Measurements from ENCODE around the gene RNU6-8. TPM values are rescaled to one million over a fixed set of nuclear protein-coding genes. Genes with fewer than 3 reads are reported as not detected.

Gene RNU6-8
- total RNA-seq, 1 experiment from 2014 or later: not detected

DNA sequence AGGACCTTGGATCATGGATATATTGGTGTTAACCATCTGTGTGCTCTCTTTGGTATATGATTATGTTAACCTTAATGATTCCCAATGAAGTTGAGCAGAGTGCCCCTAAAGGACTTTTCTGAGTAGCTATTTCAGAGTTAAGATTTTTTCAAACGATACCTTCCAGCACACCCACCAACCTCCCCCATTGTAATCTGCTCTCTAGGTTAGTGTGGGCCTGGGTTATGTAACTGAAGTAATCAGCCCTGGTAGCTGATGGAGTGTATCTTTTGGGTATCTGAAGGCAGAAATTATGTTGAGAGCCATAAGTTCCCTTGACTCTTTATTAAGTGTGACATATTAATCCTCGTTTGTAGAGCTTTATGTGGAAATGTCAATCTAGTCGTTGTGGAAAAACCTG lies 47.6 kb upstream of the RNU6-8 start:
- no CpG with 5 or more reads among the region's 3 CpGs for WGBS (ENCODE audit: extremely low coverage, insufficient read length, low lambda C conversion rate)
- no peaks in the 10 kb centered on the region for H3K23me2 ChIP-seq (ENCODE audit: insufficient read length, low read depth, low read length, poor library complexity, severe bottlenecking)
- no peaks in the 10 kb centered on the region for H4K20me1 ChIP-seq (ENCODE audit: control insufficient read depth, insufficient read depth, insufficient read length)
- H3K79me2 ChIP-seq (ENCODE audit: insufficient read depth, low read length): no peaks in the 10 kb centered on the region
- H3K9ac ChIP-seq (ENCODE audit: extremely low read depth, insufficient read length, low read length): no peak overlapping the region
- Mint-ChIP-seq H3K4me3 (no peak overlapping the region), H3K36me3 (ENCODE audit: insufficient read depth in 1 of 3, low read depth in 3 of 3) (no peaks in the 10 kb centered on the region), H3K27me3 (ENCODE audit: low read depth) (peaks cover 1% of the 10 kb centered on the region; the same call in 1 of the 2 replicates), H3K27ac (no peak overlapping the region), H3K4me1 (peaks cover 0 to 3% of the 10 kb centered on the region in 2 experiments; a peak in 2 of 4 replicates), H3K9me3 (no peaks in the 10 kb centered on the region)
- no peak overlapping the region for H3K4me2 ChIP-seq (ENCODE audit: insufficient read depth, insufficient read length, low read length)
- H2BK20ac ChIP-seq (ENCODE audit: low read depth, low read length, poor library complexity, severe bottlenecking): no peak overlapping the region
- no peak overlapping the region for H2BK5ac ChIP-seq (ENCODE audit: insufficient read length, low read length)
- no peak overlapping the region for H3K18ac ChIP-seq (ENCODE audit: insufficient read length, low read depth, low read length)
- no peak overlapping the region for H3K4ac ChIP-seq (ENCODE audit: low read depth, low read length)
- H3K14ac ChIP-seq (ENCODE audit: insufficient read depth, low read length): no peak overlapping the region
- no peak overlapping the region for H4K8ac ChIP-seq (replicated peaks; ENCODE audit: insufficient read length, low read depth, low read length)
- no peaks in the 10 kb centered on the region for H3K27me3 ChIP-seq (ENCODE audit: insufficient read depth, low read length)
- no peak overlapping the region for H2AFZ ChIP-seq (ENCODE audit: low read length)
- H3T11ph ChIP-seq (ENCODE audit: low read length): no peak overlapping the region
- no peak overlapping the region for H2AK5ac ChIP-seq (ENCODE audit: insufficient read length, low read length)
- H2BK15ac ChIP-seq (ENCODE audit: low read depth, low read length): no peak overlapping the region
- H3K56ac ChIP-seq (ENCODE audit: insufficient read length, low read depth, low read length): no peak overlapping the region
- H3K27ac ChIP-seq (ENCODE audit: insufficient read length, low read depth, low read length): no peak overlapping the region
- no peak overlapping the region for H3K23ac ChIP-seq (ENCODE audit: insufficient read length, low read depth, low read length)
- DNase-seq: no peak
- TF ChIP-seq, protein P1, sequence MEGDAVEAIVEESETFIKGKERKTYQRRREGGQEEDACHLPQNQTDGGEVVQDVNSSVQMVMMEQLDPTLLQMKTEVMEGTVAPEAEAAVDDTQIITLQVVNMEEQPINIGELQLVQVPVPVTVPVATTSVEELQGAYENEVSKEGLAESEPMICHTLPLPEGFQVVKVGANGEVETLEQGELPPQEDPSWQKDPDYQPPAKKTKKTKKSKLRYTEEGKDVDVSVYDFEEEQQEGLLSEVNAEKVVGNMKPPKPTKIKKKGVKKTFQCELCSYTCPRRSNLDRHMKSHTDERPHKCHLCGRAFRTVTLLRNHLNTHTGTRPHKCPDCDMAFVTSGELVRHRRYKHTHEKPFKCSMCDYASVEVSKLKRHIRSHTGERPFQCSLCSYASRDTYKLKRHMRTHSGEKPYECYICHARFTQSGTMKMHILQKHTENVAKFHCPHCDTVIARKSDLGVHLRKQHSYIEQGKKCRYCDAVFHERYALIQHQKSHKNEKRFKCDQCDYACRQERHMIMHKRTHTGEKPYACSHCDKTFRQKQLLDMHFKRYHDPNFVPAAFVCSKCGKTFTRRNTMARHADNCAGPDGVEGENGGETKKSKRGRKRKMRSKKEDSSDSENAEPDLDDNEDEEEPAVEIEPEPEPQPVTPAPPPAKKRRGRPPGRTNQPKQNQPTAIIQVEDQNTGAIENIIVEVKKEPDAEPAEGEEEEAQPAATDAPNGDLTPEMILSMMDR (conservative IDR thresholded peaks at IDR 0.05): no peak
- no peaks in the 10 kb centered on the region for H3K4me1 ChIP-seq (ENCODE audit: insufficient read depth, low read length)
- H2BK120ac ChIP-seq (ENCODE audit: low read depth, low read length, poor library complexity, severe bottlenecking): no peak overlapping the region
- H2BK12ac ChIP-seq (ENCODE audit: insufficient read length, low read depth, low read length): no peak overlapping the region
- H3K79me1 ChIP-seq (ENCODE audit: insufficient read depth, low read depth, low read length, poor library complexity, severe bottlenecking): no peaks in the 10 kb centered on the region
- H3K9me3 ChIP-seq (ENCODE audit: control insufficient read depth, low read depth, low read length): no peaks in the 10 kb centered on the region
- no peak overlapping the region for H4K5ac ChIP-seq (ENCODE audit: insufficient read length, low read depth, low read length)
- no peak overlapping the region for H4K91ac ChIP-seq (ENCODE audit: insufficient read length, low read depth, low read length)

Measured in H9 (cell line).